GM12865 (cell line): ENCODE data around the gene ABITRAM.
"Not testable (repeated sequence)": the region's sequence is repeated elsewhere in the genome, so short reads cannot be mapped to it uniquely, and the experiment has no call there.

ENCODE experiments used
- DNase-seq: peaks from one replicate; pipeline ENCODE4 v3.0.0; 2010; ENCODE audit warnings: low read depth
- H3K4me3 ChIP-seq: 2 replicates; pipeline ENCODE4 v1.5.1; 2011; ENCODE audit warnings: mild to moderate bottlenecking, low read depth, low read length, control low read depth
- TF ChIP-seq, protein P1 (sequence below): IDR thresholded peaks from 2 replicates; pipeline ENCODE4 v1.5.1; 2011; ENCODE audit warnings: low read length, control low read depth, low read depth, inconsistent platforms; ENCODE audit not compliant: insufficient read depth; ENCODE audit errors: missing control alignments

The ABITRAM gene

DNA sequence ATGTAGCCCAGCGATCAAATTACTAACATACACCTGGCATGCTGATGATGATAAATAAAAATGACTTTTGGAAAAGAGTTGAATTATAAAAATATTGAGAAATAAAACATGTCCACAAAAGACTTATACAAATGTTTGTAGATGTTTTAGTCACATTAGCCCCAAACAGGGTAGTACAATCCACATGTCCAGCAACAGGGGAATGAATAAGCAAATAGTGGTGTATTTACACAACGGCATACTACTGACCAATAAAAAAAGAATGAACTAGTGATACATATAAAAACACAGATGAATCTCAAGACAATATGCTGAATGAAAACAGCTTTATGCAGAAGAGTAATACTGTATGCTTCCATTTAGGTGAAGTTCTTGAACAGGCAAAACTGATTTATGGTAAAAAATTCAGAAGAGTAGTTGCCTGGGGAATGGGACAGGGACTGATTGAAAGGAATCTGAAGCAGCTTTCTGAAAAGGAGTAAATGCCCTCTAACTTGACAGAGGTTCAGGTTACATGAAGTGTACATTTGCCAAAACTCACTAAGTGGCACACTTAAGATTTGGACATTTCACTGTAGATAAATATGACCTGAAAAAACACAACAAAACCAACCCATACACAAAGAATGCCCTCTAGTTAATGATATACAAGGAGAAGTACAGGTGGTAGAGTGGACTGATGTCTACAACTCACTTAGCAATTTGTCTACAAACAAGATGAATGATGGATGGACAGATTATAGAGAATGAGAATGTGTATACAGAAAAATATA lies 36.7 kb upstream of the ABITRAM start:
- DNase-seq, result no peak
- TF ChIP-seq, protein P1, sequence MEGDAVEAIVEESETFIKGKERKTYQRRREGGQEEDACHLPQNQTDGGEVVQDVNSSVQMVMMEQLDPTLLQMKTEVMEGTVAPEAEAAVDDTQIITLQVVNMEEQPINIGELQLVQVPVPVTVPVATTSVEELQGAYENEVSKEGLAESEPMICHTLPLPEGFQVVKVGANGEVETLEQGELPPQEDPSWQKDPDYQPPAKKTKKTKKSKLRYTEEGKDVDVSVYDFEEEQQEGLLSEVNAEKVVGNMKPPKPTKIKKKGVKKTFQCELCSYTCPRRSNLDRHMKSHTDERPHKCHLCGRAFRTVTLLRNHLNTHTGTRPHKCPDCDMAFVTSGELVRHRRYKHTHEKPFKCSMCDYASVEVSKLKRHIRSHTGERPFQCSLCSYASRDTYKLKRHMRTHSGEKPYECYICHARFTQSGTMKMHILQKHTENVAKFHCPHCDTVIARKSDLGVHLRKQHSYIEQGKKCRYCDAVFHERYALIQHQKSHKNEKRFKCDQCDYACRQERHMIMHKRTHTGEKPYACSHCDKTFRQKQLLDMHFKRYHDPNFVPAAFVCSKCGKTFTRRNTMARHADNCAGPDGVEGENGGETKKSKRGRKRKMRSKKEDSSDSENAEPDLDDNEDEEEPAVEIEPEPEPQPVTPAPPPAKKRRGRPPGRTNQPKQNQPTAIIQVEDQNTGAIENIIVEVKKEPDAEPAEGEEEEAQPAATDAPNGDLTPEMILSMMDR, result no peak
- H3K4me3 ChIP-seq, result no peak overlapping the region

DNA sequence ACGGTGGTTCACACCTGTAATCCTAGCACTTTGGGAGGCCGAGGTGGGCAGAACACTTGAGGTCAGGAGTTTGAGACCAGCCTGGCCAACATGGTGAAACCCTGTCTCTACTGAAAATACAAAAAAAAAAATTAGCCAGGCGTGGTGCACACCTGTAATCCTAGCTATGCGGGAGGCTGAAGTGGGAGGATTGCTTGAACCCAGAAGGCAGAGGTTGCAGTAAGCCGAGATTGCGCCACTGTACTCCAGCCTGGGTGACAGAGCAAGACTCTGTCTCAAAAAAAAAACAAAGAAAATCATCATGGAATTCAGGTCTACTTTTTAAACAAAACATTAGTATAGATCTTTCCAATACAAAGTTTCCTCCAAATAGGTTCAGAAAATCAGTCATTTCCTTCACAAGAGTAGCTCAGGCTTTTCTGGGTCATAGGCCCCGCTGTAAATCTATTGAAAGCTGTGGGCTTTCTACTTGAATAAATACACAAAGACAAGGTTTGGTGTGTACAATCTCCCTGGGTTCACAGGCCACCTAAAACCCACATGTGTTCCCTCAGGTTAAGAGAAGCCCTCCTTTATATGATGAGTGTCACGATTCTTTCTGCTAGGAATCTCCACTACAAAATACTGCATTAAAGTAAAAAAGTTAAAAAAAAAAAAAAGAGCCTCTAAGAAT lies 35.0 kb upstream of the ABITRAM start:
- not testable (repeated sequence) for H3K4me3 ChIP-seq, DNase-seq

DNA sequence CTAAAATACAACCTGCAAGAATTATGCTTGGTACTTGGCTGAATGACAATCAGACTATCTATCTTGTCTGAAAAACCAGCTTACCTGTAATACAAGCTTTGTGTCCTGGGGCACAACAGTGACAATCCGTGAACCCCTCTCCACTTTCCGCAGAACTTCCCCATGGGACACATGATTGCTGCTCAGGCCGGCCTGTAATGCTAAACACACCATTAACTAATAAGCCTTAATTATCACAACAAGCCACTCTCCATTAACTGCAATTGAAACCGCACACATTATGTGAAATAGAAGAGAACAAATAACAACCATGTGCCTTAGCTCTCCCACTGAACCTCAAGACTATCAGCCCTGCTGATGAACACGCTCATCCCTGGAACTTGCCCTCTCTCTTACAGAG lies 34.0 kb upstream of the ABITRAM start:
- no peak overlapping the region for H3K4me3 ChIP-seq
- TF ChIP-seq, protein P1, result no peak
- DNase-seq, result no peak

DNA sequence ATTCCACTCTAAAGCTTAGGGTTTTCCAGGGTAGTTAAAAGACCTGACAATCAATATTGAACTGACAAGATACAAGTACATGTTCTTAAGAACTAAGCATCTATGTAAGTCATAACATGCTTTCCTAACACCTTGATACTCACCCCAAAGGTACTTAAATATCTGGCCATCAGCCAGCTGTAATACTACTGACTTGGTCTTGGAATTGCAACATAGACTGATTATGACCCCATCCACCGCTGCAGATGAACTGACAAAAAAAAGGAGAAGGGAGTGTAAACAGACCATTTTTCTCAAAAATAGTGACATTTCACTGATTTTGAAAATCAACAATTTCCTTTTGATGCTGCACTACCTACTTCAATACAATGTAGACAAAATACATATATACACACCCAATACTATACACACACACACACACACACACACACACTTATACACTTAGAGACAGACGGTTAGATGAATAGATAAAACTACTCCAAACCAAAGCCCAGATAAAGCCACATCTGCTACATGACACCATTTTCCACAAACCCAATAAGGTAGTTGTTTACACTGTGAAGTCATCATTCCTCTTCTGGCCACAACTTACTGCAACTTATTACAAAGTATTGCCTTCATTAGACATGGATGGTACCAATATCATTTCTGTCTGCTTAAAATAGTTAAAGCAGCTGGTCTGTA lies 30.6 kb upstream of the ABITRAM start:
- H3K4me3 ChIP-seq, result no peak overlapping the region
- TF ChIP-seq, protein P1, result no peak
- DNase-seq, result no peak

DNA sequence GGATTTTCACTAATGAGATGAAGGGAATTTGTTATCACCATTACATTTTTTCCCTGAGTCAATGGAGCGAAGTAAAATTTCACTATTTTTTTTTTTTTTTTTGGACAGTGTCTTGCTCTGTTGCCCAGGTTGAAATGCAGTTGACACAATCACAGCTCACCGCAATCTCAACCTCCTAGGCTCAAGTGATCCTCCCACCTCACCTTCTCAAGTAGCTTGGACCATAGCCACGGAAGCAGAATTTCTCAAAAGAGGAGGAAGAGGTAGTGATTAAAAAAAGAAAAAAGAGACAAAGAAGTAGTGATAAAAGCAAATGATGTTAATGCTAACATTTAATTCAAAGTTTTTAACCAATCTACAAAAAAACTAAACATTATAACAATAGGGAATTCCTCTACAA lies 30.0 kb upstream of the ABITRAM start:
- DNase-seq, result no peak
- H3K4me3 ChIP-seq, result no peak overlapping the region
- TF ChIP-seq, protein P1, result no peak

DNA sequence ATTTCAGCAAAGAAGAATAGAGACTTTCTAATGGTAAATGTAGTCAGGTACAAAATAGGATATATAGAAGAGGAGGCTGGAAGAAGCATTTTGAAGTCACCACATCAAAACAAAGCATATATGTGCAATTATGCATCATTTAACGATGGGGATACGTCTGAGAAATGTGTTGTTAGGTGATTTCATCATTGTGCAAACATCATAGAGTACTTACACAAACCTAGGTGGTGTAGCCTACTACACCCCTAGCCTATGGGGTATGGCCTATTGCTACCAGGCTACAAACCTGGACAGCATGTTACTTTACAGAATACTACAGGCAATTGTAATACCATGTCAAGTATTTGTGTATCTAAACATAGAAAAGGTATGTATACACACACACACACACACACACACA lies 28.7 kb upstream of the ABITRAM start:
- TF ChIP-seq, protein P1, result no peak
- no peak for DNase-seq
- no peak overlapping the region for H3K4me3 ChIP-seq

DNA sequence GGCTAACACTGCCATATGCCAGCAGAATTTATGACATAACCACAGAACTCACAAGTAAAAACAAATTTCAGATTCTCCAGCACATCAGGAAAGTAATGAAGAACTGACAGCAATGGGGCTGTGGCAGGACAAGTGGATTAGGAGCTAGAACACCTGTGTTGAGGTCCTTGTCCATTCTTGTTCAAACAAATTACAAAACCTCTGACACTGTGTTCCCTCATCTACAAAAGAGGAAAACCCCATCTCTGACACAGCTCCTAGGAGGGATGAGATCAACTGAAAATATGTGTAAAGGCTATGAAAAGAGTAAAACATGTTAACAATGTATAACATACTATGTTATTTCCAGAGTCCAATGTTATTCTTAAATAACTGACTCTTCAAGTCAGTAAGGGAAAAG lies 23.8 kb upstream of the ABITRAM start:
- TF ChIP-seq, protein P1, result no peak
- no peak for DNase-seq
- no peak overlapping the region for H3K4me3 ChIP-seq
